ENCODE measurements around the gene CXCR6. TPM values are rescaled to one million over a fixed set of nuclear protein-coding genes. Genes with fewer than 3 reads are reported as not detected.

The CXCR6 gene
- polyA plus RNA-seq, 1 of the 3 experiments (the other 2 are of a cell fraction) = not detected

GRCh38 chr3:45906681-45907407 is 36.4 kb upstream of the CXCR6 start:
- H3F3A ChIP-seq (replicated peaks; ENCODE audit: insufficient read depth) = no peaks in the 10 kb centered on the region
- no peaks in the 10 kb centered on the region for H4K20me1 ChIP-seq (ENCODE audit: insufficient read depth)
- ChIA-PET POLR2A (no interaction called here), CTCF (interaction anchor here (0.9 to 1.5 kb wide), 2 partner anchors 138 to 146 kb away, joined by 3 to 4 read pairs; no protein-coding TSS in a partner anchor)
- H3K9me2 ChIP-seq = no peaks in the 10 kb centered on the region
- no peak overlapping the region for H3K4me3 ChIP-seq (ENCODE audit: low read depth in 2 of 2, low read length in 1 of 2)
- H3K4me1 ChIP-seq (ENCODE audit: control insufficient read depth in 1 of 2, insufficient read depth in 2 of 2, low read depth in 1 of 2, low read length in 1 of 2) = peaks cover 0 to 3% of the 10 kb centered on the region in 2 experiments; a peak in 1 of 4 replicates
- no peak overlapping the region for H3K9ac ChIP-seq
- no peak overlapping the region for H3K4me2 ChIP-seq
- H3K36me3 ChIP-seq (replicated peaks in 1 of 2; ENCODE audit: control insufficient read depth in 1 of 2, insufficient read depth in 2 of 2, low read length in 1 of 2) = no peaks in the 10 kb centered on the region
- DNase-seq = peak; percentile 42
- no peaks in the 10 kb centered on the region for H3K79me2 ChIP-seq (ENCODE audit: insufficient read depth)
- no peak overlapping the region for H2AFZ ChIP-seq (ENCODE audit: low read depth)
- no peak overlapping the region for H3K27ac ChIP-seq (ENCODE audit: low read depth in 2 of 2, low read length in 1 of 2)
- no peaks in the 10 kb centered on the region; the same call in 1 of the 2 replicates for H3K27me3 ChIP-seq (ENCODE audit: insufficient read depth)
- no peaks in the 10 kb centered on the region for H3K9me3 ChIP-seq
- TF ChIP-seq MEF2A (IDR thresholded peaks at IDR 0.05; ENCODE audit: borderline replicate concordance, low read depth) = no peak
- TF ChIP-seq, protein P1, sequence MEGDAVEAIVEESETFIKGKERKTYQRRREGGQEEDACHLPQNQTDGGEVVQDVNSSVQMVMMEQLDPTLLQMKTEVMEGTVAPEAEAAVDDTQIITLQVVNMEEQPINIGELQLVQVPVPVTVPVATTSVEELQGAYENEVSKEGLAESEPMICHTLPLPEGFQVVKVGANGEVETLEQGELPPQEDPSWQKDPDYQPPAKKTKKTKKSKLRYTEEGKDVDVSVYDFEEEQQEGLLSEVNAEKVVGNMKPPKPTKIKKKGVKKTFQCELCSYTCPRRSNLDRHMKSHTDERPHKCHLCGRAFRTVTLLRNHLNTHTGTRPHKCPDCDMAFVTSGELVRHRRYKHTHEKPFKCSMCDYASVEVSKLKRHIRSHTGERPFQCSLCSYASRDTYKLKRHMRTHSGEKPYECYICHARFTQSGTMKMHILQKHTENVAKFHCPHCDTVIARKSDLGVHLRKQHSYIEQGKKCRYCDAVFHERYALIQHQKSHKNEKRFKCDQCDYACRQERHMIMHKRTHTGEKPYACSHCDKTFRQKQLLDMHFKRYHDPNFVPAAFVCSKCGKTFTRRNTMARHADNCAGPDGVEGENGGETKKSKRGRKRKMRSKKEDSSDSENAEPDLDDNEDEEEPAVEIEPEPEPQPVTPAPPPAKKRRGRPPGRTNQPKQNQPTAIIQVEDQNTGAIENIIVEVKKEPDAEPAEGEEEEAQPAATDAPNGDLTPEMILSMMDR (IDR thresholded peaks at IDR 0.05) = peak; percentile 50
- TF ChIP-seq SIN3A (IDR thresholded peaks at IDR 0.05; ENCODE audit: borderline replicate concordance, low read depth, low read length) = no peak
- TF ChIP-seq TCF12 (IDR thresholded peaks at IDR 0.05) = no peak
- TF ChIP-seq NFIC (IDR thresholded peaks at IDR 0.05; ENCODE audit: borderline replicate concordance) = no peak
- peak; percentile 50 for TF ChIP-seq SMC3 (IDR thresholded peaks at IDR 0.05; ENCODE audit: low read depth, low read length)
- TF ChIP-seq MXI1 (IDR thresholded peaks at IDR 0.05; ENCODE audit: low read depth, low read length) = no peak
- no peak for TF ChIP-seq GABPA (IDR thresholded peaks at IDR 0.05; ENCODE audit: low read depth)
- TF ChIP-seq TEAD4 (IDR thresholded peaks at IDR 0.05; ENCODE audit: borderline replicate concordance, insufficient read depth) = no peak
- no peak for TF ChIP-seq GATA2 (CRISPR knock-in tag; IDR thresholded peaks at IDR 0.05)
- TF ChIP-seq, protein P2, sequence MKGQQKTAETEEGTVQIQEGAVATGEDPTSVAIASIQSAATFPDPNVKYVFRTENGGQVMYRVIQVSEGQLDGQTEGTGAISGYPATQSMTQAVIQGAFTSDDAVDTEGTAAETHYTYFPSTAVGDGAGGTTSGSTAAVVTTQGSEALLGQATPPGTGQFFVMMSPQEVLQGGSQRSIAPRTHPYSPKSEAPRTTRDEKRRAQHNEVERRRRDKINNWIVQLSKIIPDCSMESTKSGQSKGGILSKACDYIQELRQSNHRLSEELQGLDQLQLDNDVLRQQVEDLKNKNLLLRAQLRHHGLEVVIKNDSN (IDR thresholded peaks at IDR 0.05; ENCODE audit: borderline replicate concordance, low read depth) = no peak
- TF ChIP-seq, protein P3, sequence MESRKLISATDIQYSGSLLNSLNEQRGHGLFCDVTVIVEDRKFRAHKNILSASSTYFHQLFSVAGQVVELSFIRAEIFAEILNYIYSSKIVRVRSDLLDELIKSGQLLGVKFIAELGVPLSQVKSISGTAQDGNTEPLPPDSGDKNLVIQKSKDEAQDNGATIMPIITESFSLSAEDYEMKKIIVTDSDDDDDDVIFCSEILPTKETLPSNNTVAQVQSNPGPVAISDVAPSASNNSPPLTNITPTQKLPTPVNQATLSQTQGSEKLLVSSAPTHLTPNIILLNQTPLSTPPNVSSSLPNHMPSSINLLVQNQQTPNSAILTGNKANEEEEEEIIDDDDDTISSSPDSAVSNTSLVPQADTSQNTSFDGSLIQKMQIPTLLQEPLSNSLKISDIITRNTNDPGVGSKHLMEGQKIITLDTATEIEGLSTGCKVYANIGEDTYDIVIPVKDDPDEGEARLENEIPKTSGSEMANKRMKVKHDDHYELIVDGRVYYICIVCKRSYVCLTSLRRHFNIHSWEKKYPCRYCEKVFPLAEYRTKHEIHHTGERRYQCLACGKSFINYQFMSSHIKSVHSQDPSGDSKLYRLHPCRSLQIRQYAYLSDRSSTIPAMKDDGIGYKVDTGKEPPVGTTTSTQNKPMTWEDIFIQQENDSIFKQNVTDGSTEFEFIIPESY (IDR thresholded peaks at IDR 0.05; ENCODE audit: borderline replicate concordance, low read depth) = no peak
- no peak for TF ChIP-seq CHD2 (IDR thresholded peaks at IDR 0.05; ENCODE audit: low read length, partially characterized antibody)
- TF ChIP-seq RAD21 (IDR thresholded peaks at IDR 0.05; ENCODE audit: low read length) = peak; percentile 61
- 58% methylated on average over 7 of the region's 9 CpGs for WGBS (ENCODE audit: low lambda C conversion rate)

Data from SK-N-SH (cell line).